ENCODE results near the gene MUC13.

MUC13 gene

DNA sequence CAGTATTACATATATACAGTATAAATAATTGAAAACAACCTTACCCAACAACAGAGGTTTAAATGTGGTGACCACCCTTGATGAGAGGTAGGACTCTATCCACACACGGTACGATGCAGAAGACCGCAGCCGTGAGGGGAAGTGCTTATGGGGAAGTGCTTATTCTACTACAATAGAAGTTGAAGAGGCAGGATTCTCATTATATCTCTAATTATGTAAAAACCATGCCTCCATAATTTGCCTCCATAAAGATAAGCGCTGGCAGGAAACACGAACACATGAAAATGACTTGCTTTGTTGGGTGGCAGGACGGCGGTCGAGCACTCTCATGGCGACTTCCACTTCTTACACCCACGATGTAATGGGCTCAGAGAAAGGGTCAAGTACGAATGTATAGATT is 7.2 kb upstream of the MUC13 start:
- DNase-seq = no peak

DNA sequence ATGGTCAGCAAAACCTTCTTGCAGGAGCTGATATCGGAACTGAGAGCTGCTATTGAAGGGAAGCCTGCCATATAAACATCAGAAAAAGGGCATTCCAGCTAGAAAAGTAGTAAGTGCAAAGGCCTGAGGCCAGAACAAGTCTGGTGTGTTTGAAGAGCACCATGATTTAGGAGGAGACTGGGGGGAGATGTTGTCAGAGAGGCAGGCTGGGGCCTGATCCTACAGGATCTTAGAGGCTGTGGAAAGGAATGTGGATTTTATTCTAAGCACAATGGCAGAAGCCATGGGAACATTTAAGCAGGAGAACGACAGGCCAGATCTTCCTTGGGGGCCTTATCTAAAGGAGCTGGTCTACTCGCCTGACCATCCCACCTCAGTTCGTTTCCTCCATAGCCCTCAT is 5.1 kb upstream of the MUC13 start:
- no peak for DNase-seq

DNA sequence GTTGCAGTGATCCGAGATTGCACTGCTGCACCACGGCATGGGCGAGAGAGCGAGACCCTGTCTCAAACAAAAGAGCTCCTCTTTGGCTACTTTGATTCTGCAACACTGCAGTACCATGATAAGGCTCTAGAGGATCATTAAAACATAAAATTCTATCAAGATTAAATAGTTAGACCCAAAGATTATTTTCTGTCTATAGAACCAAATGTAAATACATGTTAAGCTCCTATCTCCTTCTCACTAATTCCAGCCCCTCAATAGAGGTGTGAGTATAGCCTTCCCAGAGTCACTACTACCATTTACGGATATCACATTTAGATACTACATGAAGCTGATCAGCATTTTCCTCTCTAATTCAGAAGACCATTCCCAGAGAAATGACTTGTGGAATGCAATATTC is 4.3 kb upstream of the MUC13 start:
- DNase-seq = no peak

DNA sequence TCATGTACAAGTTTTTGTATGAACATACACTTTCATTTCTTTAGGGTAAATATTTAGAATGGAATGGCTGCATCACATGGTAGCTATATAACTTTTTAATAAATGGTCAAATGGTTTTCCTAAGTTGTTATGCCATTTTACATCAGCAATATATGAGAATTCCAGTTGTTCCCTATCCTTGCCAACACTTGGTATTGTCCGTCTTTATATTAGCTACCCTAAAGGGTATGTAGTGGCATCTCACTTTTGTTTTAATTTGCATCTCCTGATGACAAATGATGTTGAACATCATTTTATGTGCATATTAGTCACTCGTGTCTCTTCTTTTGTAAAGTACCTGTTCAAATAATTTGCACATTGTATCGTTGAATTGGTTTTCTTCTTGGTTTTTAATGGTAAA is 2.5 kb upstream of the MUC13 start:
- DNase-seq = no peak

DNA sequence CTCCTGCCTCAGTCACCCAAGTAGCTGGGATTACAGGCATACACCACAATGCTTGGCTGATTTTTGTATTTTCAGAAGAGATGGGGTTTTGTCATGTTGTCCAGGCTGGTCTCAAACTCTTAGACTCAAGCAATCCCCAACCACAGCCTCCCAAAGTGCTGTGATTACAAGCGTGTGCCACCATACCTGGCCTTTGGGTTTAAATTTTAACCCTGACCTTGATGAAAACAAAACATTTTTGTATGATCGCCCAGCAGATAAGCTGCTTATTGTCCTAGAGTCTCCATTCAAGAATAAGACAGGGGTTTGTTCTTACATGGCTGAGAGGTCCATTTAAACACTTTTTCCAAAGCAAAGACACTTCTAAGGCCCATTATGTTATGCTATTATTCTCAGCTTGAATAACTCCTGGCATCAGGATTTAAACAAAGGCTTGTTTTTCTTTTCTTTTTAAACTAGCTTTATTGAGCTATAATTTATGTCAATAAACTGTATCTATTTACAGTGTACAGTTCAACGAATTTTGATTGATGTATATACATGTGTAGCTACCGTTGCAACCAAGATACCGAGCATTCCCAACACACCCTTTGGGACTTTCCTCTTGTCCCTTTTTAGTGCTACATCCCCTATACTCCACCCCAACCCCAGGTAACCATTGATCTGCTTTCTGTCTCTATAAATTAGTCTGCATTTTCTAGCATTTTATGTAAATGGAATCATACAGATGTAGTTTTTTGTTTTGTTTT is 1.4 kb upstream of the MUC13 start:
- DNase-seq = no peak

DNA sequence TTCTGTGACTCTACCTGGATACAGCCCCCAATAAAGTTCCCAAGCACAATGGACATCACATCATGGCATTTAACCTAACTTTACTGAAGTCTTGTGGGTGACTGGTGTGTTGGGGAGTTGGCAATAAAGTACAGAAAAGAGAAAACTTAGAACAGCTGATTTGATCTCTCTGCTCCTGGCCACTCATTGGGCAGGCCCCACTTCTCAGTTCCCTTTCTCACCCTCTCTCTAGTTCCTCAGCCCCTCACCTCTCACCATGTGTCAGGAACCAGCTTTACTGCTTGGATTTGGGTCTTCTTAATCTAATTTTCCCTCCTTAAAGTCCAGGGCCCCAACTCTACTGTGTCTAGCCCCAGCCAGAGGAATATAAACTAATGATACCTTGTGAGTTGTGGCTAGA is 713 bp upstream of the MUC13 start:
- DNase-seq = no peak

DNA sequence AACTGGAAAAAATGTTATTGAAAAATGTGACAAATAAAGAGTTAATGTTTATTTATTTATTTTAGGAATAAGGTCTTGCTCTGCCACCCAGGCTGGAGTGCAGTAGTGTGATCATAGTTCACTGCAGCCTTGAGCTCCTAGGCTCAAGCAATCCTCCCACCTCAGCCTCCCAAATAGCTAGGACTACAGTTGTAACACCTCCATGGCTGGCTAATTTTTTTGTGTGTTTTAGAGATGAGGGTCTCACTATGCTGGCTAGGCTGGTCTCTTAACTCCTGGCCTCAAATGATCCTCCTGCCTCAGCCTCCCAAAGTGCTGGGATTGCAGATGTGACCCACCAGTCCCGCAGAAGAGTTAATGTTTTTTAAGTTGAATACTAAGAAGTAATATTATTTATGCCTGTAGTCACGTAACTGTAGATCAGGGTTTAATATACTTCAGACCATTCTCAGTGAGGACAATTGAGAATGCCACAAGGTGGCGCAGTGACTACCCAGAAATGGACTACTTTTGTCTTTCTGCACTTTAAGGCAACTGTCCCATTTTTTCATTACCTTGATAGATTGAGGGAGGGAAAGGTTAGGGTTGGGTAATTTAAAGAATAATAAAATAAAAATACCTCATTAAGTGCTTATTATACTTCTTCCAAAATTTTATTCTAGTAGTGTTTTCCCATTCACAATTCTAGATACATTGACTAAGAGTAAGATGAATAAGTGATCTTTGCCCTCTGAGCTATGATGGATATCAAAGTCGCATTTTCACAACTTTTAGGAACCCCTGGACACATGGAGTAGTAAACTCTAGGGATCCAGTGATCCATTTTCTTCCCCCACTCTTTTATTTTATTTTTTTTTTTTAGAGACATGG is 6.0 kb downstream of the MUC13 start:
- no peak for DNase-seq

DNA sequence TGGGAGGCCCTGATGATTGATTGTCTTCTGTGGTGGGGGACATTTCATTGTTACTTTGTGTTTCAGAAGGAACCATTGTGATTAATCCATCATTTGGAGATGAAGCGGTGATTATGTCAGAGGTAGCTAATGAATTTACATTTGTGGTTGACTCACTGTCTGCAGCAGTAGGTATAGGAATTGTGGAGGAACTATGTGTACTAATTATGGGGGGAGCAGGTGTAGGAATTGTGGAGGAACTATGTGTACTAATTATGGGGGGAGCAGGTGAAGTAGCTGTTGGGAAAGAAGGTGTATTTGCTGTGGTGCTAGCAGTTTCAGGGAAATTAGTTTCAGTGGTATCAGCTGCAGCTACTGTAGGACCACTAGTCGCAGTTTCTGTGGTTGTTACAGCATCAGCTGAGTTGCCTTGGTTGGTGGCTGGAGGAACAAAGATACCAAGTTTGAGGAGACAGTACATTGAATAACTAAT is 6.9 kb downstream of the MUC13 start:
- DNase-seq = no peak

DNA sequence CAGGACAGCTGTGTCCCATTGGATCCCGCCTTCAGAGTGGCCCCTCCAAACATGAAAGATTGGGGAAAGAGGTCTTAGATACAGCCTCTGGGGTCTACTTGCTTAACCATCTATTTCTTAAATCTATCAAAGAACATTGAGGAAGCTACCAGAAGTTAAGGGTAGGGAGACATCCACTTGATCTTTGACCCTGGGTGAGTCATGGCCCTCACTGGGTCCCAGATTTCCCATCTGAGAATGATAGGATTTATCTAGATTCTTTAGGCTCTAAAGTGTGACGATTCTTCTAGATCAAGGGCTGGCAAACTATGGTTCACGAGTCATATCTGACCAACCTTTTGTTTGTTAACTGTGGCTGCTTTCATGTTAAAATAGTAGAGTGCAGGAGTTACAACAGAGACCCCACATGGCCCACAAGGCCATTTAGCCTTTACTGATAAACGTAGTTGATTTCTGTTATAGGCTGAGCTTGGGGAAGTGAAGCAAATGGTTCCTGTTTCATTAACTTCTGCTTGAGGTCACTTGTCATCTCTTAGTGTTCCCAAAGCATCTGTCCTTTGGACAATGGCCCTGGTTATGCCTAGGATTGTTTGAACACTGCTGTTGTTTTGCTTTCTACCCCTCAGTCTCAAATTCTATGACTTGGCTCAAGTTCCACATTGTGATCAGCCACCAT is 8.0 kb downstream of the MUC13 start:
- no peak for DNase-seq

DNA sequence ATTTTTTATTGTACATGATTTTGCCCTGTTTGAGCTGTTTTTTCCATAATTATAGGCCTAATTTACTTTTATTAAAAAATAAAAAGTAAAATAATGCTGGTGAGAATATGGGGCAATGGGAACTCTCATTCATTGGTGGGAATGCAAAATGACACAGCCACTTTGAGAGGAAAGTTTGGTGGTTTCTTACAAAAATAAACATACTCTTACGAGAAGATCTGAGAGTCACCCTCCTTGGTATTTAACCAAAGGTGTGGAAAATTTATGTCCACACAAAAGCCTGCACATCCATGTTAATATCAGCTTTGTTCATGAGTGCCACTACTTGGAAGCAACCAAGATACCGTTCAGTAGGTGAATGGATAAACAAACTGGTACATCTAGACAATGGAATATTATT is 9.8 kb downstream of the MUC13 start:
- no peak for DNase-seq

DNA sequence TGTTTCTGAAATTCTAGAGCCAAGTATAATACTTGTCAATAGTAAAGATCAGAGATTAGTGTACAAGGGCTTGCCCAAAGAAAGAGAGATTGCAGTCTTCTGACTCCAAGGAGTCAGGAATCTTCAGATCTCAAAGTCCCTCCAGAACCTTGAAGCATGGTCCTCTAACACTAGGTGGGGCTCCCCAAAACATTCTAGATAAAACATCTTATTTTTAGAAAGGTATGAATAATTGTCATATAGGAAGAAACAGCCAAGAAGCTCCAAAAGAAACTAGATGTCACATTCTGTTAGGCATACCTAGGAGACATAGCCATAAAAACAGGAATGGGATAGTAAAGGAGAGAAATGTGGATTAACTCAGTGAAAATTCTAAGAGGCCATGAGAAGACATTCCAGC is 10.7 kb downstream of the MUC13 start:
- DNase-seq = no peak

DNA sequence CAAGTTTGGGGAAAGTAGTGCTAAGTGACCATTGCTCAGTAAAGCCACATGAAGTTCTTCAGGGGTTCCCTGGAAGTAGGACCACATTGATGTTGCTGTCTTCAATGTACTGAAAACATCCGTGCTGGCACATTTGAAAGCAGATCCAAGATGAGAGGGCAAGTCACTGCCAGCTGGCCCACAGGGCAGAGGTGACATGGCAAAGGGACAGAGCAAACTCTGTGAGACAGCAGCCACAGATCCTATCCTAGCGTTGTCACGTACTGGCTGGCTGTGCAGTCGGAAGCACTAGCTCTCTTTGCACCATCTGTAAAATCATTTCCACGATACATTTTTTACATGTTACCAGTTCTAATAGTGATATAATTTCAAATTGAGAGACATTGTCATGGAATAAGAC is 13.8 kb downstream of the MUC13 start:
- DNase-seq = no peak

DNA sequence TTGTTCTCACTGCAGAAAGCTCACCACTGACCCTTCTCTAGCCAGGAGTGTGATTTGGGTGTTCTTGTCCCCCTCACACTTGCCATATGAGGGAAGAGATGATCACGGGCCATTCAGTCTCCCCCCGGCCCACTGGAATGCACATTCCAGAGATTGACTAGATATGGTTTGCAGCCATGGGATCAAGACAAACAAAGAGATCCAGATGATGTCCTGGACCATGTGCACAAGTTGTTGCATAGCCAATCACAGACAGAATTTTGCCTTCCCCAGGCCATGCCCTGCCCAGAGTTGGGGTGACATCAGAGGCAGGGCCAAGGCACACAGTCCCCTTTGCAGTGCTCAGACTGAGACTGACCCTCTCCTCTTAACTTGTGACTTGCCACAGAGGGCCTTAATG is 14.8 kb downstream of the MUC13 start:
- no peak for DNase-seq

DNA sequence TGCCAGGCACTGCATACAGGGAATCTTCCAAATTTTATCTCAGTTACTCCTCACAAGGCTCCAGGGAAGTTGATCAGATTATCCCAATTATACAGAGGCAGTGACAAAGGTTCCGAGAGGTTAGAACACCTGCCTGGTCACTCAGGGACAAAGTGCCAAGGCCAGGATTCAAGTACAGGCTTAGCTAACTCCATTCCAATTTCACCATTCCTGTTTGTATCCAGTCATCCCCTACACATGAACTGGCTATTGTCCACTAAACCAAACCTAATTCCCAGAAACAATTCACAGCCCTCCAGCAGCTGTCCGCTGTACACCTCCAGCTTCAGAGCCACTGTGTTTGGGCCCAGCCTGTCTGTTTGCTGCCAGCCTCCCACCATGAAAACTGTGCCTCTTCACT is 16.0 kb downstream of the MUC13 start:
- no peak for DNase-seq

DNA sequence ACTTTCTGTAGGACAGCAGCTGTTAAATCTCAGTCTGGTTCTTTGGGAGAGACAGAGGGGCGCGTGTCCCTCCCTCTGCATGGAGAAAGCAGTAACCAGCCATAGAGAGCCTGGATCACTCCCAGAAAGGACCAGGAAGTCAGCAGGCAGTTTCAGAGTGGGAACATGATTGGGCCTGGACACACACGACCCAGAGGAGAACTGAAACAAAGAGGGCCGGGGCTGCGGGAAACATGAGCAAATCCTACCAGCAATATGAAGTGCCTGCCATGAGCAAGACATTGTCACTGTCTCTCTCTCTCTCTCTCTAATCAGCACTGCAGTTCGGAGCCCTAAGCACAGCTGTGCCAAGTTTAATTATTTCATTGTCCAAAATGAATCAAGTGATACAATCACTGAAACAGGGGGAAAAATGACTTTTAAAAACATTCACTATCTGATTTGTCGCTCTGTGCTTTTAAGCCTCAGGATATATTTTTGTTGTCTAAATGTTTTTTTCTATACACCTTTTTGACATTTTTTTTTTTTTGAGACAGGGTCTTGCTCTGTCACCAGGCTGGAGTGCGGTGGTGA is 17.6 kb downstream of the MUC13 start:
- DNase-seq = no peak

DNA sequence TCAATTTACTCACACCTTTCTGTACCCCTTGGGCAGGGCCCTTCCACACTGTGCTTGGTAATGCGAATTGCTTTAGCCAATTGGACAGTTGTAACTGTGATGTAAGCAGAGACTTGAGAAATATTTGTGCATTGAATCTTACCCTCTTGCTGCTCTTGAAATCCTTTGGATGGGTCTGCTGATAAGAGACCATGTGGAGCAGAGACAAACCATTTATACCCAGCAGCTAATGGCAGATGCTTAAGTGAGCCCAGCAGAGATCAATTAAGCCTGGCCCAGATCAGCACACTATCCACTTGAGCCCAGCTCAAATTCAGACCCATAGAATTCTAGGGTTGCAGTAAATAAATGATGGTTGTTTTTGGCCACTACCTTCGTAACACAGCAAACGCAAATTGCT is 19.3 kb downstream of the MUC13 start:
- no peak for DNase-seq

DNA sequence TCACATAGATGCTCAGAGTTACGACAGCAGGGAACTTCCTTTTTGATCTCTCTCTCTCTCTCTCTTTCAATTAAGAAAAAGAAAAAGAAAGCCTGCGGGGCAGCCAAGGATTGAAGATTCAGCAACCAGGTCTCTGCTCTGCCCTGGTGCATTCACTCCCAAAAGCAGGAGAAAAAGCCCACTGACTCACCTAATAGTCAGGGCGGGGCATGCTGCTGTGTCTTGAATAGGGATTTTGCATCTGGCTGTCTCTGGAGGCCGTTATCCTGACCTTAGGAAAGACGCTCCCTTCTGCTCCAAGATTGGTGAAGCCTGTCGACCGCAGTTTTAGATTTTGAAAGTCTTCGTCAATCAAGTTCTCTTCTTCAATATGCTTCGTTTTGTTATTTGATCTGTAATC is 26.6 kb downstream of the MUC13 start:
- DNase-seq = no peak

DNA sequence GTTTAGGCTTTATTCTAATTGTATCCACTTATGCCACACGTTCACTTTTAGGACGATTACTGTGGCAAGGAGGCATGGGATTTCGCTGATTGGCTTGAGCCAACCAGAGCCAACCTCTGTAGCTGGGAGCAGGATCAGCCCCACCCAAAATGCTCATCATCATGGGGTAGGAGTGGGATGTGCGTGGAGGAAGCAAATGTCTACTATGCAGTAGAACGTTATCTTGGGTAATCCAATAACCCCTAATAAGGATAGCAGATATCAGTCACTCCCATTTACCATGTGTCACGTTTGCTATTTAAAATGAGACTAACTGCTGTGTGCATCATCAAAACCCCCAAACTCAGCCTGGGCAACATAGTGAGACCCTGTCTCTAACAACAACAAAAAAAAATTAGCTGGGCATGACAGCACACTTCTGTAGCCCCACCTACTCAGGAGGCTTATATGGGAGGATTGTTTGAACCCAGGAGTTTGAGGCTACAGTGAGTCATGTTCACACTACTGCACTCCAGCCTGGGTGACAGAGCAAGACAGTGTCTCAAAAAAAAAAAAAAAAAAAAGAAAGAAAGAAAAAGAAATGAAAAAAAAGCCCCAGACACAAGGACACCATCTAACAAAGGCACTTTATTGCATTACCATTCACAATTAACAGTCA is 29.6 kb downstream of the MUC13 start:
- no peak for DNase-seq

DNA sequence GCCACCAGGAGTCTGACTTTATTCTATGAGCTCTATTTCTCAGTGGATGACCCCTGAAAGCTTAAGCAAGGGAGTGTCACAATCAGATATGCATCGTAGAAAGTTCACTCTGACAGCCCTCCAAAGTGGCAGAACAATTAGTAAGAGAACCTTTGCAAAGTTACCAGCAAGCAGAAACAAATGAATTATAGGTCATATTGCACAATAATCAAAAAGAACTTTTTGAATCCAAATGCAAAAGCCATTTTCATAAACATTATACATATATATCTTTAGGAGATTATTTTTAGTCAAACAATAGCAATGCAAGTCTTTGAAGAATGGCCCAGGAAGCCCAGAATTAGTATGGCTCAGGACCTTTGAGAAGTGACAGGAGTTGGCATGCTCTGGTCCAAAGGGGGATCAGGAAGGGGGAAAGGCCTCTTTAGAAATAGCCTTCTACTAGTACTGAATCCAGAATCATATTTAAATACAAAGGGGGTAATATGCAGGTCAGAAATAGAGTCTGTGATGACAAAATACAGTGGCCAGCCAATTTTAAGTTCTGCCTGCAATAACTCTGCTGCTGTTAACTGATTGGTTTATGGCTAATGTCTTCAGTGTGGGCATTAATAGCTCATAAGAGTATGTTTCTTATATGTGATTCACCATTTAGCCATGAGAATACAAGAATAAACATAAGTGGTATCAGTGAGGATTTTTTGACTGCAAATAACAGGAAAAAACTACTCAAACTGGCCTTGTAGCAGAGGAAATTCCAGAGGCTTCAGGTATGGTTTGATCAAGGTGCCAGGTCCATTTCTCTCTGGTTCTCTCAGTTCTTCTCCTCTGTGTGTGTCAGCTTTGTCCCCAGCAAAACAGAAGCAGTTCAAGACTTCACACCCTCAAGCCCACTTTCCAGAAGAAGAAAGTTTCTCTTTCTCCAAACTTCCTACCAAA is 30.4 kb downstream of the MUC13 start:
- DNase-seq = no peak

DNA sequence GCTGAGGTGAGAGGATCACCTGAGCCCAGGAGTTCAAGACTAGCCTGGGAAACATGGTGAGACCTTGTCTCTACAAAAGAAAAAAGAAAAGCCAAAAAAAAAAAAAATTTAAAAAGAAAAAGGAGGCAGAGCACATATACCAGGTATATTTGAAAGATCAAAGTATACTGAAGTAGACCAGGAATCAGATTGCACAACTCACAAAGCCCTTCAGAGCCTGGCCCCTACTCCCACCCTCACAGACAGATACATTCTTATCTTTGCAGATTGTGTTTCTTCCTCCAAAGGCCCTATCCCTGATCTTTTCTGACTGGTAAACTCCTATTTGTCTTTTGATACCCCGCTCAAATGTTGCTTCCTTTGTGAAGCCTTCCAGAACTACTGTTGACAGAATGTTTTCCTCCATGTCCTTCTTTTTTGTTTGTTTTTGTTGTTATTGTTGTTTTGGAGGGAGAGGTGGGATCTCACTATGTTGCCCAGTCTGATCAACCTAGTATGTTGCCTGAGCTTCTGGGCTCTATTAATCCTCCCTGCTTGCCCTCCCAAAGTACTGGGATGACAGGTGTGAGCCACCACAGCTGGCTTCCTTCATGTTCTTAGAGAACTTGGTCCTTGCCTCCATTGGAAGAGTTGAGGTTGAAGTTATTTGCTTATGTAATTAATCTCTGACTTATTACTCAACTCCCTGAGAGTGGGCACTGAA is 37.6 kb downstream of the MUC13 start:
- no peak for DNase-seq

DNA sequence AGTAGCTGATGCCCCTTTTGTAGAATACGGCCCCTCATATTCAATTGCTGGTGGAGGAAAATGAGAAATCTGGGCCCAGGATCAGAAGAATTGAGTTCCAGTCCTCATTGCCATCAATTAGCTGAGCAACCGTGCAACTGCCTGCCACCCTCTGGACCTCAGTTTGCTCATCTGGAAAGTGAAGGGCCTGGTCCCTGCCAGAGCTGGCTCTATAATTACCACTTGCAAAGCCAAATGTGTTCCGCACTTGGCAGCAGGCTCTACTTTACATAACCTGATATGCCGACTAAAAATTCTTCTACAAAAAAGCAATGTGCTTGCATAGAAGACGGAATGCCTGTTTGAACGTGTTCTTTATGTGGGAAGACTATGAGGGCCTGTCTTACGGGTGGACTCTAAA is 38.8 kb downstream of the MUC13 start:
- DNase-seq = no peak

Data from NCI-H1417 treated with DMSO at 0.1 percent for 48 hours (cell line).